ENCODE measurements around the gene TMTC1.

- TF ChIP-seq POLR2A (IDR thresholded peaks at IDR 0.05; ENCODE audit: low read length) (no peak), GATA1 (IDR thresholded peaks at IDR 0.05; ENCODE audit: low read depth, low read length) (no peak)
Observed at GRCh38 chr12:29563636-29564035, 220.1 kb downstream of the TMTC1 start.
